Measurements from ENCODE around the gene PPY. TPM values are rescaled to one million over a fixed set of nuclear protein-coding genes. Genes with fewer than 3 reads are reported as not detected.

The PPY gene
- total RNA-seq, 3 donors from 2014 or later: not detected

GRCh38 chr17:43924558-43924957, 17.7 kb downstream of the PPY start:
- H3K27me3 ChIP-seq: no peaks in the 10 kb centered on the region
- no peaks in the 10 kb centered on the region for H3K9me3 ChIP-seq

GRCh38 chr17:43920500-43921095, 21.7 kb downstream of the PPY start:
- intact Hi-C loops (cut with DNase I; ENCODE audit: low total_unique reads): no loop called here
- Histone ChIP-seq H3K36me3 (no peaks in the 10 kb centered on the region), H3K9me3 (no peaks in the 10 kb centered on the region), H3K27ac (no peak overlapping the region), H3K27me3 (no peaks in the 10 kb centered on the region), H3K4me1 (no peaks in the 10 kb centered on the region), H3K4me3 (no peak overlapping the region)
- DNase-seq (ENCODE audit: low spot score in 2 of 2): no peak
- TF ChIP-seq POLR2A (IDR thresholded peaks at IDR 0.05) (no peak), POLR2AphosphoS5 (IDR thresholded peaks at IDR 0.05) (no peak)
- TF ChIP-seq, protein P1, sequence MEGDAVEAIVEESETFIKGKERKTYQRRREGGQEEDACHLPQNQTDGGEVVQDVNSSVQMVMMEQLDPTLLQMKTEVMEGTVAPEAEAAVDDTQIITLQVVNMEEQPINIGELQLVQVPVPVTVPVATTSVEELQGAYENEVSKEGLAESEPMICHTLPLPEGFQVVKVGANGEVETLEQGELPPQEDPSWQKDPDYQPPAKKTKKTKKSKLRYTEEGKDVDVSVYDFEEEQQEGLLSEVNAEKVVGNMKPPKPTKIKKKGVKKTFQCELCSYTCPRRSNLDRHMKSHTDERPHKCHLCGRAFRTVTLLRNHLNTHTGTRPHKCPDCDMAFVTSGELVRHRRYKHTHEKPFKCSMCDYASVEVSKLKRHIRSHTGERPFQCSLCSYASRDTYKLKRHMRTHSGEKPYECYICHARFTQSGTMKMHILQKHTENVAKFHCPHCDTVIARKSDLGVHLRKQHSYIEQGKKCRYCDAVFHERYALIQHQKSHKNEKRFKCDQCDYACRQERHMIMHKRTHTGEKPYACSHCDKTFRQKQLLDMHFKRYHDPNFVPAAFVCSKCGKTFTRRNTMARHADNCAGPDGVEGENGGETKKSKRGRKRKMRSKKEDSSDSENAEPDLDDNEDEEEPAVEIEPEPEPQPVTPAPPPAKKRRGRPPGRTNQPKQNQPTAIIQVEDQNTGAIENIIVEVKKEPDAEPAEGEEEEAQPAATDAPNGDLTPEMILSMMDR (IDR thresholded peaks at IDR 0.05): no peak

More at GRCh38 chr17:43924558-43924957, 17.7 kb downstream of the PPY start:
- no peak for TF ChIP-seq POLR2AphosphoS5 (IDR thresholded peaks at IDR 0.05)
- no peak for TF ChIP-seq POLR2A (IDR thresholded peaks at IDR 0.05)
- TF ChIP-seq, protein P1 (IDR thresholded peaks at IDR 0.05): no peak
- intact Hi-C loops (cut with DNase I; ENCODE audit: low total_unique reads): no loop called here
- no peak for DNase-seq (ENCODE audit: low spot score in 2 of 2)
- no peak overlapping the region for H3K27ac ChIP-seq
- no peaks in the 10 kb centered on the region for H3K36me3 ChIP-seq
- H3K4me3 ChIP-seq: no peak overlapping the region
- no peaks in the 10 kb centered on the region for H3K4me1 ChIP-seq

GRCh38 chr17:43918026-43918389, 24.3 kb downstream of the PPY start:
- H3K36me3 ChIP-seq: no peaks in the 10 kb centered on the region
- H3K27me3 ChIP-seq: no peaks in the 10 kb centered on the region
- no peak overlapping the region for H3K27ac ChIP-seq
- no peaks in the 10 kb centered on the region for H3K9me3 ChIP-seq
- intact Hi-C loops (cut with DNase I; ENCODE audit: low total_unique reads): no loop called here
- no peak for TF ChIP-seq POLR2A (IDR thresholded peaks at IDR 0.05)
- no peak for TF ChIP-seq POLR2AphosphoS5 (IDR thresholded peaks at IDR 0.05)
- H3K4me1 ChIP-seq: no peaks in the 10 kb centered on the region
- peak overlapping the region in 2 of 3 donors; percentile 7 to 47 for H3K4me3 ChIP-seq
- DNase-seq (ENCODE audit: low spot score in 2 of 2): no peak

DNA sequence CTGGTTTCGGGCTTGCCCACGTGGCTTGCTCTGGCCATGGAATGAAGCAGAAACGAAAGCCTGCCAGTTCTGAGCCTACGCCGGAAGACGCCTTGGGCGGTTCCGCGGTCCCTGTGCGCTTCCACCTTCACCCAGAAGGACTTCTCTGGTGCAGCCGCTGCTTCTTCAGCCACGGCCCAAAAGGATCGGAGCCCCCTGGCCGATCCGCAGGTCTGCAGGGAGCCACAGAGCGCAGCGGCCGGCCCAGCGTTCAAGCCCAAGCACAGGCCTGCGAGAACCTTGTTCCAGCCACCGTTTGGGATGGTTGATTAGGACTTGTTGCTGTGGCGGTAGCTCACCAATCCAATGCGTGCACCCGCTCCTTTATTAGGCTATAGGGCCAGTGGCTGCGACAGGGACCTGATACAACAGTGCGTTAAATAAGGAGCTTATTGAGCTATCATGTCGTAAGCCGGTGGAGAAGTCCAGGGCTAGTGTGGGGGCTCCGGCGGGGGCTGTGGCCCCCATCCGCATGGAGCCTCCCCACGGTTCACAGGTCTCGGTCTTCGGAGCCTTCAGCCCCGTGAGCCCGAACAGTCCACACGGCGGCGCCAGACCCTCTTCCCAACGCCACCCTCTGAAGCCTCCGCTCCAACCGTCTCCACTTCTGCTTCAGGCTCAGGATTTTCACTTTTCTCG, 24.8 kb downstream of the PPY start:
- Histone ChIP-seq H3K27ac (no peak overlapping the region), H3K4me3 (peak overlapping the region; percentile 7 to 47 (median 12)), H3K4me1 (no peaks in the 10 kb centered on the region), H3K36me3 (no peaks in the 10 kb centered on the region), H3K27me3 (no peaks in the 10 kb centered on the region), H3K9me3 (no peaks in the 10 kb centered on the region)
- intact Hi-C loops (cut with DNase I; ENCODE audit: low total_unique reads): no loop called here
- no peak for TF ChIP-seq POLR2AphosphoS5 (IDR thresholded peaks at IDR 0.05)
- TF ChIP-seq, protein P1 (IDR thresholded peaks at IDR 0.05): peak in 1 of 3 donors; percentile 28
- DNase-seq (ENCODE audit: low spot score in 2 of 2): no peak

DNA sequence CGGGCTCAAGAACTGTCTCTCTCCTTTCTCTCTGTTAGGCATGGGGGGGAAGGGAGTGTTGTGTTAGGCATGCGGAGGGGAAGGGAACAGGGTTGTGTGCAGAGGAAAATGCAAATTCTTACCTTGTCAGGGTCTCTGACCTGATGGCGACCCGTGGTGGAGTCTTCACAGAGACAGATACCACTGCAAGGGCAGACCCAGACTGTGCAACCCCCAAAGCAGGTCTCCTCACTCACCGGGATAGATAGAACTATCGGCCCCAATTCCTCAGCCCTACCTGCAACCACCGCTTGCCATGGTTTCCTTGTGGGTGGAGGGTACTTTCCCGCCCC, 25.3 kb downstream of the PPY start:
- Histone ChIP-seq H3K4me3 (peak overlapping the region; percentile 7 to 47 (median 12)), H3K27me3 (no peaks in the 10 kb centered on the region), H3K4me1 (no peaks in the 10 kb centered on the region), H3K36me3 (no peaks in the 10 kb centered on the region), H3K9me3 (no peaks in the 10 kb centered on the region), H3K27ac (no peak overlapping the region)
- TF ChIP-seq POLR2AphosphoS5 (IDR thresholded peaks at IDR 0.05) (no peak), POLR2A (IDR thresholded peaks at IDR 0.05) (no peak)
- TF ChIP-seq, protein P1 (IDR thresholded peaks at IDR 0.05): no peak
- intact Hi-C loops (cut with DNase I; ENCODE audit: low total_unique reads): no loop called here
- DNase-seq (ENCODE audit: low spot score in 2 of 2): no peak
